GM18951 (cell line): ENCODE measurements around the gene PTX4.

Source experiments
- POLR2A ChIP-seq: IDR thresholded peaks from 4 replicates; pipeline ENCODE4 v1.6.1; 2011; ENCODE audit warnings: mild to moderate bottlenecking; ENCODE audit not compliant: insufficient read length, insufficient read depth; ENCODE audit errors: extremely low read depth
- in situ Hi-C: fragments of 300-500 bp; cut with MboI; formaldehyde crosslinking; loops from one replicate; pipeline ENCODE4 v1.12.0; 2022; ENCODE audit warnings: low sequenced_read_pairs, mixed read lengths, inconsistent platforms; ENCODE audit not compliant: unreplicated experiment

Gene PTX4, protein sequence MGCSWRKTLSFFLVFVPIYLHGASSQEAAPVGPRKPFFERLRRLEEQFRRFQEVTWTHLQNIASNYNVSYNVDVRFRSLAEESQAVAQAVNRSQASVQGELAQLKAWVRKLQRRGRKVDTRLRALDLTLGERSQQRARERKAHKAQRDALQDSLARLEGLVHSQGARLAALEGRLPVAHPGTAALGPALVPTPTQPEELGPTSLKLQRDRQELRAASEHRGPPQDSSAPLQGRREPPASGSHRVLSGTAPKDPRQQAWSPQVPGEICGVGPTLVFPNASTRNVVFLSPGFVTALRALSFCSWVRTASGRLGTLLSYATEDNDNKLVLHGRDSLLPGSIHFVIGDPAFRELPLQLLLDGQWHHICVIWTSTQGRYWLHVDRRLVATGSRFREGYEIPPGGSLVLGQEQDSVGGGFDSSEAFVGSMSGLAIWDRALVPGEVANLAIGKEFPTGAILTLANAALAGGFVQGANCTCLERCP

DNA sequence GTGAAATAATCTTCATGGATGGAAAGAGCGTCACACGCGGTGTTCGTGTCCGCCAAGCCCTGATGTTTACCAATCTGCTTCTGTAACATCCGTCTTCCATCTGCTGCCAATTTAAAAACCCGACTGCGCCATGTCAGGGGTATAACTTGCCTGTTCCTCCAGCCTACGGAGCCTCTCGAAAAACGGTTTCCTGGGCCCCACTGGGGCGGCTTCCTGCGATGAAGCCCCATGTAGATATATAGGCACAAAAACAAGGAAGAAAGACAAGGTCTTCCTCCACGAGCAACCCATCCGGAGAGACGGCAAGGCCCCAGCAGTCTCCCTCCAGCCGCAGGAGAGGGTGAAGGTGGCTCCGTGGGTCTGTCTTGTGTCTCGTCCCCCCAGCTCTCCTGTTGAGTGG is at the start of gene PTX4:
PTX4 (minus strand) TSS at position 326 of the 400 bp plus-strand sequence; CDS start at position 291, 35 bp downstream.
- in situ Hi-C loops = no loop called here

DNA sequence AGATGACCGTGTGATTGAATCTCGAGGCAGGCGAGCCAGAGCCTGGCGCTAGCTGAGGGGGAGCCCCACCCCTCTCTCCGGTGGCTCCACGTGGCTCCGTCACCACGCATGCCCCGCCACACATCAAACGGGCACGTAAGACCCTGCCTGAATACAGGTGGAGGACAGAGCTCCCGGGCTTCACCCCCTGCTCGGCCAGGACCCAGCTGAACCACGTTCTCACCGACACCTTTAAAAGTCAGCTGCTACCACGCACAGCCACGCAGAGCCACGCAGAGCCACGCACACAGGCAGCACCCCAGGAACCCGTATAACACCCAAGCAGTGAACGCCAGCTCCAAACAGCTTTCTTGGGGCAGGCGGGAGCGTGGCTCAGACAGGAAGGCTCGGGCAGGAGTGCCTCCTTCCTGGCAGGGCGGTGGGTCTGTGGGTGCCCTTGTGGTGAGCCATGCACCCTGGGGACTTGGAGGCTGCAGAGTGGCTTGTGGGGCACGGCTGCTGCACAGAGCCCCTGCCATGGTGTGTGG is 49.1 kb upstream of the PTX4 start:
- TF ChIP-seq POLR2A = no peak
- in situ Hi-C loops = no loop called here

More for the DNA sequence above, at the start of gene PTX4:
- TF ChIP-seq POLR2A = no peak

DNA sequence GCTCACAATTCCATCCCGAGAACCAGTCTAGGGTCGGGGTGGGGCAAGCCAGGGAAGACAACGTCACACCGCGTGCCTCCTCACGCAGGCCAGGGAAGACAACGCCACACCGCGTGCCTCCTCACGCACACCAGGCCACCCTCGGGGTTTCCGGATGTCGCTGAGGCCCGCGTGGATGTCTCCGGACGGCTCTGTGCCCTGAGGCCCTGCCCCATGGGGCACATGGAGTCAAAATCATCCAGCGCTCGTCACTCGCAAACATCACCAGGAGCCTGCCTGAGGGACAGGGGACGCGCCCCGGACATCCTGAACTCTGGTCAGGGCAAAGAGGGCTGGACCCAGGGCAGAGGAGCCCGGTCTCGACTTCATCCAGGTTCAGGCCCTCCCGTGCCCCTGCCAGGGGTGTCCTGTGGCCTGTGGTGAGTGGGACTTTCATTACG is 48.4 kb upstream of the PTX4 start:
- in situ Hi-C loops = no loop called here
- no peak for TF ChIP-seq POLR2A

DNA sequence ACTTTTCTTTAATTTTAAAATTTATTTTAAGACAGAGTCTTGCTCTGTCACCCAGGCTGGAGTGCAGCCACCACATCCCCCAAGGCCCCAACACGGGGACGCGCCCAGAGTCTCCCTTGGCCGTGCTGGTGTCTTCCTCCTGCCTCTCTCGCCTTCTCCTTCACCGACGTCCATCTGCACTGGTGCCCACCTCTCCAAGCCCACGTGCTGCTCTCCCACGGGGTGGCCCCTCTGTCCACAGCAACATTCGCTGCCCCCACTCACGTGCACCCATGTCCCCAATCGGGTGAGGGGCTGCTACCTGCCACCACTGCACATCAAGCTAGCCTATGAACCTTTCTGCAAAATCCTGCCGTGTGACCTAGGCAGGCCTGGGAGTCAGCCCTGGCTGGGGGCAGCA is 47.9 kb upstream of the PTX4 start:
- in situ Hi-C loops = no loop called here
- TF ChIP-seq POLR2A = no peak

DNA sequence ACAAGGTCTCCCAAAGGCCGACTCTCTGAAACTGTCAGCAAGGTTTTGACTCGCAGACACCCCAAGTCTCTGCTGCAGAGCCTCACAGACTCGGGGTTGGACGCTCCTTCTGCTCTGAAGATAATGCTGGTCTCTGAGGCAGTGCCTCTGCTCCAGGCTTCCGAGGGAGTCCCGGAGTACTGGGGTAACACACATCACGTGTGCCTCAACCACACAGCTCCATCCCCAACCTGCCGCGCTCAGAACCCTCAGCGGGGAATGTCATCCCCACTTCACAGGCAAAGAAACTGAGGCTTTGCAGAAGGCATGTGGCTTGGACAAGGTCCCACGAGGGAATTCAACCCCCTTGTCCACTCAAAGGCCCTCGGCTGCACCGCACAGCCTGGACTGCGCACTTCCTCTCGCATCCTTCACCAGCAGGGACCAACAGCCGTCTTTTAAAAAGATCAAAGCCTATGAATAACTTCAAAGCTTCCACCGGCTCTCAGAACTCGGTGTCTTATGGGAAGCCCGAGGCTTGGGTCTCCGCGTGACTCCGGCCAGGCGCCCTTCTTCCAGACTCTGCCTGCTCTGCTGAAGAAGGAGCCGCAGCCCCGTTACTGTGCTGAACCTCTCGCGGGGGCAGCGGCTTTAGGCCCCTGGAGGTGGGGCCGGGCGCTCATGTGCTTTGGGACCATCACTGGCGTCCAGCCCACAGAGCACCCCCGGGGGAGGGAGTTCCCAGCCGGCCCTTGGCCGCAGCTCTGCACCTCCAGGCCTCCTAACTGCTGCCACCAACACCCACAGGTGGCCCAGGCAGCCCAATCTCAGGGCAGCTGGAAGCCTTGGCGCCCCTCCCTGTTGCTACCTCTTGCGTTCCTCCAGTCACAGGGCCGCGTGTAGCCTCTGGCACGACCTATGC is 46.9 kb upstream of the PTX4 start:
- TF ChIP-seq POLR2A = no peak
- in situ Hi-C loops = no loop called here

DNA sequence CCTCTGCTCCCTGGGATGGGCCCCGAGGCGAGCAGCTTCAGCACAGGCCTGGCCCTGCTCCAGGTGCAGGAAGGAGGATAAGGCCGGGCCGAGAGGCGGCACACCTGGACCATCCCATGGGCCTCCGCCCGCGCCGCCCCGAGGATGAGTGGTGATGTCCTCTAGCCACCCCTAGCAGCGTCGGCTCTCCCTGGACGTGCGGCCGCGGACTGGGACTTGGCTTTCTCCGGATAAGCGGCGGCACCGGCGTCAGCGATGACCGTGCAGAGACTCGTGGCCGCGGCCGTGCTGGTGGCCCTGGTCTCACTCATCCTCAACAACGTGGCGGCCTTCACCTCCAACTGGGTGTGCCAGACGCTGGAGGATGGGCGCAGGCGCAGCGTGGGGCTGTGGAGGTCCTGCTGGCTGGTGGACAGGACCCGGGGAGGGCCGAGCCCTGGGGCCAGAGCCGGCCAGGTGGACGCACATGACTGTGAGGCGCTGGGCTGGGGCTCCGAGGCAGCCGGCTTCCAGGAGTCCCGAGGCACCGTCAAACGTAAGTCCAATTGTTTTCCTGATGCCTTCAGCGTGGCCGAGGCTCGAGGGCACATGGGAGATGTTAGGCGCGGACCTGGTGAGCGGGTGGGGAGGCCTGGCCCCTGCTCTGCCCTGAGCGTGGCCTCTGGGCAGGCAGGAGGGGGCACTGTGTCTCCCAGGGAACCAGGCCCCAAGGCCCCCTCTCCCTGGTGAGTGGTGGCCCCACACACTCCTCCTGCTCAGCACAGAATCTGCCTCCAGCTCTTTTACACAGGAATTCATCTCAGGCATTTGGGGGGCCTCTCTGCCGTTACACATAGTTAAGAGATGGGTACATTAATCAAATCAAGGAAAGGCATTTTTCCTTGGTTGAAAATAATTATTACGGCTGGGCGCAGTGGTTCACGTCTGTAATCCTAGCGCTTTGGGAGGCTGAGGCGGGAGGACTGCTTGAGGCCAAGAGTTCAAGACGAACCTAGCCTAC is 45.6 kb upstream of the PTX4 start:
- TF ChIP-seq POLR2A = no peak
- in situ Hi-C loops = no loop called here

DNA sequence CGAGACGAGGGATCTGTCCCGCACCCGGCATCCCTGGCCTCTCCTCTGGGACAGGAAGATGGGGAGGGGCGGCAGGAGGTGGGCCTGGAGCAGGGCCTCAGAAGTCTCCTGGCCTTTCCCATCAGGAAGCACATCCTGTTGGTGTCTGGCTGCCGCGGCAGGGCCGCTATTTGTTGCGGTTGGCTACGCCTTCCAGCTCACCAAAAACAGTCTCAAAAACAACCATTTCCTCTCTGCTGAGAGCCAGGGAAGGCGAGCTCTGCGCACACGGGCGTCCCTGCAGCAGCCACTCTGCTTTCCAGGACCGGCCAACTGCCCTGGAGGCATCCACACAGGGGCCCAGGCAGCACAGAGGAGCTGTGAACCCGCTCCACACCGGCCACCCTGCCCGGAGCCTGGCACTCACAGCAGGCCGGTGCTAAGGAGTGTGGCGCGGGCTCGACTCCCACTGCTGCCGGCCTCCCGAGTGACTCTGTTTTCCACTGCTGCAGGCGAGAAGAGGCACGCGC is 44.8 kb upstream of the PTX4 start, which contains the start of gene TMEM204:
TMEM204 (plus strand) TSS at position 224 of the 509 bp plus-strand sequence. CDS start 610 bp downstream, outside the sequence.
- in situ Hi-C loops = no loop called here
- TF ChIP-seq POLR2A = no peak

DNA sequence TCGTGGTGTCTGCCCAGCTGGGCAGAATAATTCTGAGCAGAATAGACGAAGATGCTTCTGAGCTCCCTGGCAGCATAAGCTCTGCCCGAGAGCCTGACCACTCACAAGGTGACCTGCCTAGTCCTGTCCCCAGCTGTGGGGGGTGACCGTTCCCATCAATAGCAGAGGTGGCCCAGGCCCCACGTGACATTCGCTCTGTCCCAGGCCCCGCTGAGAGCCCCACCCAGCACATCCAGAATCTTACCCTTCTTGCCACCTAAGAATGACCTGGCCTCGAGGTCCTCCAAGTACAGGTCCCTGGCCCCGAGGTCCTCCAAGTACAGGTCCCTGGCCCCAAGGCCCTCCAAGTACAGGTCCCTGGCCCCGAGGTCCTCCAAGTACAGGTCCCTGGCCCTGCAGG is 44.0 kb upstream of the PTX4 start:
- TF ChIP-seq POLR2A = no peak

DNA sequence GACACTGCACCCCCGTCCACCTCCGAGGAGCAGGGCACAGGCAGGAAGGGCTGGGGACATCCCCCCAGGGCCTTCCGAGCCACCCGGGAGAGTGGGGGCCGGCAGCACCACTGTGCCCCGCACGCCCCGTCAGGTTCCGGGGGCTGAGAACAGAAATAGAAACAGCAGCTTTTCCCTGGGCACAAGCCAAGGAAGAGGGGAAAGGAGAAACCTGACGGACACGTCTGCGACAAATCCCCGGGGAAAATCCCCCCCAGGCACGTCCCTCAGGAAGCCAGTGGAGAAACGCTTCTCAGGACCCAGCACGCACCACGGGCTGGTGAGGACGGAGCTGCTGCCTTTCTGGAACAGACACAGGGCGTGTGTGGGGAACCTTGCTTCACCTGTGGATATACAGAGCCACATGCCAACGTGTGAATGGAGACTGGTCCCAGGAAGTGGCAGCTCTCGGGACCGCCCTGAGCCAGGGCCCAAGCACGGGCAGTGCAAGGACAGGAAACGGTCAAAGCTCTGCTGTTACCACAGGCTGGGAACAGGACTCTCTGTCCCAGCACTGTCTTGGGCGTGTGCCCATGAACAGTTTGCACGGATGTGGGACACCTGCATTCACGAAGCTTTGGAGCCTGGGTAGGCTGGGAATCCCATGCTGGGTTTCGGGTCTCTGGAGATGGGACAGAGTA is 43.5 kb upstream of the PTX4 start:
- no peak for TF ChIP-seq POLR2A

More for the DNA sequence above, 44.0 kb upstream of the PTX4 start:
- in situ Hi-C loops = no loop called here

DNA sequence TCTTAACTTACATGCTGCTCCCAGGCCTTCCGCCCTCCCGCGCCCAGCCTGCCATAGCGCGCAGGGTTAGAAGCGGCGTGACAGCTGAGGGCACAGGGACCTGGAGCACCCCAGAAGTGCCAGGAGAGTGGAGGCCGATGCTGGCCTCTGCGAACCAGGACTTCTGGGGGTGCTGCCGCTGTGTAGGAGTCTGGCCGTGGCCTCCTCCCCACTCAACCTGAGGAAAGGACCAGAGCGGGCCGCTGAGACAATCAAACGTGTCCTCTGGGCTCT is 42.8 kb upstream of the PTX4 start:
- TF ChIP-seq POLR2A = no peak
- in situ Hi-C loops = no loop called here

More for the DNA sequence above, 43.5 kb upstream of the PTX4 start:
- in situ Hi-C loops = no loop called here

DNA sequence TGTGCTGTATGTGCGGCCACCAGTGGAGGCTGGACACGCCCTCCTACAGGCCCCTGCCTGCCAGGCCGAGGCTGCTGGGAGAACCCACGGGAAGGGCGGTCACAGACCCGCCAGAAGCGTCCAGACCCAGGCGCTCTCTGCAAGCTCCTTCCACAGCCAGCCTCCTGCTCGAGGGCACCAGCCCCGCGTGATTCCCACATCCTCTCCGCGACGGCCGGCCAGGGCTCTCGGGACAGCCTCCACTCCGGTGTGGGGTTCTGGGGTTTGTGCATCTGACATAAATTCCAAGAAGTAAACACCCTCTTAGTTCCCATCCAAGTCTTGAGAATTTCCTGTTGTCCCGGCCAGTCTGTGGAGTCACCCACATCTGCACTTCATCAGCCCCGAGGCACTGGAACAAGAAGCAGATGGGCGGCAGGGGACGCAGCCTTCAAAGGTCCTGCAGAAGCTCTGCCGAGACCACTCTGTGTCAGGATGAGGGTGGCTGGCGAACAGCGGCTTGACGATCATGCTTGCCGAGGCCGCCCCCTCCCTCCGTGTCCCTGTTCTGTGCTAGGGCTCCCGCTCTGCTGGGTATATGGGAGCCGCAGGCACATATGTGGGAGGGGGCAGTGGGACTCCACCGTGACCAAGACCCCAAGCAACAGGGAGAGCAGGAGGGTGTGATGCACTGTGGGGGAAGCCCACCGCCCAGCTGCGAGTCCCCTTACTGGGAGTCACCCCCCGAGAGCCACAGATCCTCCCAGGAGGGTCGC is 42.3 kb upstream of the PTX4 start:
- no peak for TF ChIP-seq POLR2A
- in situ Hi-C loops = no loop called here

DNA sequence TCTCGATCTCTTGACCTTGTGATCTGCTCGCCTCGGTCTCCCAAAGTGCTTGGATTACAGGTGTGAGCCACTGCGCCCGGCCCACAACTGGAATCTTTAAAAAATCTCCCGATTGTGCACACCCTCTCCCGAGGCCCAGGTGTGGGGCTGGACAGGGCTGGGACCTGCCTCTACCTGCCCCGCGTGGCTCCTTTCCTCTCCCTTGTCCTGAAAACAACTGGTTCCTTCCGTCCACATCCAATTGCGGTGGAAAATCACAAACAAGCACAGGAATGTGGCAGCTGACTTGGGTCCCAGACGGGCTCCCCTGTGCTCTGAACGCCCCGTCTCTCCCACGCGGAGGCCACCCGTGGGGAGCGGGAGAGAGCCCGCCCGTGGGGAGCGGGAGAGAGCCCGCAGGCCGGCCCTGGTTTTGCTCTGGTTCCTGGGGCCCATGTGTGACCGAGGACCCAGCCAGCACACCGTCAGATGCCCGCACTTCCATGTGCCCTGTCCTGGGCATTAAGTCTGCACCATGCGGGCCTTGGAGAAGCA is 41.7 kb upstream of the PTX4 start:
- no peak for TF ChIP-seq POLR2A
- in situ Hi-C loops = no loop called here
